HG03039 (cell line): ENCODE data around the gene FRMD4A.

Experiments used
- ATAC-seq: cut with Tn5 transposase; IDR thresholded peaks from one replicate; pipeline ENCODE4 v1.9.1; 2021; ENCODE audit warnings: mild to moderate bottlenecking, moderate library complexity; ENCODE audit not compliant: unreplicated experiment

The FRMD4A gene

DNA sequence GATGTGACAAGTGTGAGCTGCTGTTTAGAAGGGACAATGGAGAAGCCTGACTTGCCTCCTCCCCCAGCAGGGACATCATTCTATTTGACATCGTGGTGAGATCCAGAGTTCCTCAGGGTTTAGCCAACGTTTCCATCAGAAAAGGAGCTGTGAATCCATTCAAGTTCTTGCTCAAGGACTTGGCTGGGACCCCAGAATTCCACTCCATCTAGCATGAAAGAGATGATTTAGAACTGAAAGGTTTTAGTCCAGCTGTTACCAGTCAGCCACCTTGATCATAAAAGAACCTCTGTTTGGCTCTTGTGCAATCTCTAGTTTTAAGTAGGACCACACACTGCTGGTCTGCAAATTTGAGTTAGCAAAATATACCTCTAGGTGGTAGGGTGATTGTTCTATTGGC, 337.6 kb downstream of the FRMD4A start:
- ATAC-seq = no peak

DNA sequence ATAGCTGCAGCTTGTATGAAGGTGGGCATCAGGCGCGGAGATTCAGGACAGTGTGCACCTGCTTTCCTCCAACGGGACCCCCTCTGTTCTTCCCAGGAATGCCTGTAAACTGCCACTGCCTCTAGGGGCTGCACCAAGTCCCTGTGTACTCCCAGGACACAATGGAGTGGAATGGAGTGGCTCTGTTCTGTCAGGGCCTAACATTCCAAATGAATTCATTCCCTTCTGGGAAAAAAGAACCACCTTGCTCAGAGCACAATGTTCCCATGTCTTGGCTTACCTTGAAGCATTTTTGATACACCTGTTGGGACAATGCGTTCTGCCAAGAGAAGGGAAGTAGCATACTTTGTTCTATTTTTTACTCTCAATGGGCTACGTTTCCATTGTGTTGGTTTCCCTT, 339.4 kb downstream of the FRMD4A start:
- ATAC-seq = no peak

DNA sequence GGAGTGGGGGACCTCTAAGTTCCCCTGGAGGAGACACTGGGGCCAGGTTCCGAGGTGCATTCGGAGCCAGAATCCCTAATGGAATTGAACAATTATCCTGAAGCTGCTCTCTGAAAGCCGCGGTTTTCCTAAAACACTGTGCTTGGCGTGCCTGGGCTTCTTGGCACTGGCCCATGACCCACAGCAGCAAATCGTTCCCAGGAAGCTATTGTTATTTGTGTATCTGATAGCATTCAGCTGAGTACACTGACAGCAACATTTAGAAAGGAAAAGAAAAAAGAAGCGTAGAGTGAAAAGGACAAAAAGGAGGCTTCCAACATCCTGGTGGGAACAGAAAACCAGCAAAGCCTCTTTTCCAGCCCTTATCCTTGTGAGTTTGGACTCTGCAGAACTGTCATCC, 339.8 kb downstream of the FRMD4A start:
- ATAC-seq = no peak

DNA sequence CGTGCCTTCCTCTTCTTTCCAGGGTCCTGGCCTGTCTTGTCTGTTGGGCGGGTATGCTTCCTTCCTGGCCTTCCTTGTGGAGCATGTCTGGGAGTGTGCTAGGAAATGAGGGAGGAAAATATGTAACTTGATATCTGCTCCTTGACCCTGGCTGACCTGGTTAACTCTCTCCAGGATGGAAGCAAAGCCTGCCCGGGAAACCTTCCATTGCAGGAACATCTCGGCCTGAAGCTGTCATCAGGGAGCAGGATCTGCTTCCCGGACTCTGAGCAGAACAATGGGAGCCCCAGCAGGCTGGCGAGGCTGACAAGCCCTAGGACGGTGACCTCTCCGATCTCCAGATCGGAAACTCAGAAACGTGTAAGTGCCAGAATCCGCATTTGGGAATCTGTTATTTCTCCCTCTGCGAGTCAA, 340.3 kb downstream of the FRMD4A start:
- ATAC-seq = no peak

DNA sequence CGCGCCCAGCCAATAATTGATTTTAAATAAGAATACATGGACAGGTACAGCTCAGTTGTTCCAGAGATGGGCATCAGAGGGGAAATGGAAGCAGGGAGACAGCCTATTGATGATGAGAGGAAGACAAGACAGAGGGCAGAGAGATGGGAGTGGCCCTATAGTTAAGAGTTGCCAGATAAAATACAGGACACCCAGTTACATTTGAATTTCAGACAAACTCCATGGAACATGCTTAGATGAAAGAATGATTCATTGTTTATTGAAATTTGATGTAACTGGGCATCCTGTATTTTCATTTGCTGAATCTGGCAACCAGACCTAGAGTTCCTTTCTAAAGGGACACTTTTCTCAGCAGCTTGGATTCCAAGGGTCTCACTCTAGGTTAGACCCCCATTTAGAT, 341.1 kb downstream of the FRMD4A start:
- ATAC-seq = no peak

DNA sequence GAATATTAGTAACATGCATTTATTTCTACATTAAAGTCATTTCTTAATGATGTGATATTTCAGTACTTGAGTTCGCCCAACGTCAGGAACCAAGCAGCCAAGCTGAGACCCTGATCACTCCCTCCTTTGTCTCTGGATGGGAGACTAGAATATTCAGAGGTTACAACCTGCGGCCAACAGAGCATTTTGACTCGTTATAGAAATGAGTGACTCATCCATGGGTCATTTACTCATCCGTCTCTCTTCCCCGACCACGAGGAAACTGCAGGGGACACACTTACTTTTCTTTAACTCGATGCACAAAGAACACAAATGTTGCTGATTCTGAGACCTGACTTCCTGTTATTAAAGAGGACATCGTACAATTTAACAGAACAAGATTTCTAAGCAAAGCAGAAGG, 343.3 kb downstream of the FRMD4A start:
- ATAC-seq = no peak

DNA sequence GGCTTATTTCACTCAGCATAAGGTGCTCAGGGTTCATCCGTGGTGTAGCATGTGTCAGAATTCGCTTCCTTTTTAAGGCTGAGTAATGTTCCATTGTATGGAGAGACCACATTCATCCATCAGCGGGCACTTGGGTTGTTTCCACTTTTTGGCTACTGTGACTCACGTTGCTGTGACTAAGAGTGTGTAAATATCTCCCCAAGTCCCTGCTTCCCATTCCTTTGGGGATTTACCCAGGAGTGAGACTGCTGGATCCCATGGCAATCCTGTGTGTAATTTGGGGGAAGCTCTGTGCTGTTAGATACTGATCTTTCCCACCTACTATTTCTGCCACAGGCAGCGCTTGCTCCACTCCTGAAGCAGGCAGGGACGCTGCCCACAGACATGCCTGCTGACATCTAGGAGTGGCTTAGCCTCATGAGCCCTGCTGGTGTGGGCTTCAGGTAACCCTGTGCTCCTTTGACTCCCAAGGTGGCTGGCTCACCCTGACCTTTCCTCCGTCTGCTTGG, 346.0 kb downstream of the FRMD4A start:
- ATAC-seq = no peak

DNA sequence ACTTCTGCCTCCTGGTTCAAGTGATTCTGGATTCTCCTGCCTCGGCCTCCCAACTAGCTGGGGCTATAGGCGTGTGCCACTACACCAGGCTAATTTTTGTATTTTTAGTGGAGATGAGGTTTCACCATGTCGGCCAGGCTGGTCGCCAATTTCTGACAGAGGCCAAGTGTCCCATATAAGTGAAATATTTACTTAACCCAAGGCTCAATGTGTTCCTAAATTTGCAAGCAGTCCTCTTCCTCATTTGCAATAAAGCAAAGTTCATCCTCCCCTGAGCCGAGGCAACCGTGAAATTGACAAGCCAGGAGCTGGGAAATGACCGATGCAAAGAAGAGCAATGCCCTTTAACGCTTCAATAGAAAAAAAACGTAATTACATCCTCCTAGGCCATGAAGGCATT, 347.7 kb downstream of the FRMD4A start:
- ATAC-seq = no peak

DNA sequence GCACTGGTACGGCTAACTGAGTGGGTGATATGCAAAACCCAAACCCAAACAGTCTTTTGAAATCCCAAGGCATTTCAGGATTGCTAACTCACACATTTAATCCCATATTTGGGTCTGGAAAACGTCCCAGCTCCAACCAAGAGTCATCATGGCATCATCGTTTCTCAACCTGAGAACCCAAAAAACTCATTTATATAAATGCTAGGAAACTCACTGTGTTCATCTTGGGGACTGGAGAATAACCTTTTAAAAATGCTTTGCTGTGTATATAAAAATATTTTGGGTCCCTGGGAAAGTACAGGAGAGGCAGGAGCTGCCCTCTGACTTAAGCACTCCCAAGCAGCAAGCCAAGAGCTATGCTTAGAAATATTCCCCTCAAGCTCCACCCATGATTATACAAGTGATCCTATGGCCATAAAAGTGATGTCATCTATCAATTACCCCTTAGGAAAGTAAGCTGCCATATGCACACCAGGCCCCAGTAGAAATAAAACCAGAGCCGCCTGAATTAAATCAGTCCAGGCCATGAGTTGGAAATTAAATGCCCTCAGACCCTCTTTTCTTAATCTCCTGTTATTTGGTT, 352.1 kb downstream of the FRMD4A start:
- ATAC-seq = no peak

DNA sequence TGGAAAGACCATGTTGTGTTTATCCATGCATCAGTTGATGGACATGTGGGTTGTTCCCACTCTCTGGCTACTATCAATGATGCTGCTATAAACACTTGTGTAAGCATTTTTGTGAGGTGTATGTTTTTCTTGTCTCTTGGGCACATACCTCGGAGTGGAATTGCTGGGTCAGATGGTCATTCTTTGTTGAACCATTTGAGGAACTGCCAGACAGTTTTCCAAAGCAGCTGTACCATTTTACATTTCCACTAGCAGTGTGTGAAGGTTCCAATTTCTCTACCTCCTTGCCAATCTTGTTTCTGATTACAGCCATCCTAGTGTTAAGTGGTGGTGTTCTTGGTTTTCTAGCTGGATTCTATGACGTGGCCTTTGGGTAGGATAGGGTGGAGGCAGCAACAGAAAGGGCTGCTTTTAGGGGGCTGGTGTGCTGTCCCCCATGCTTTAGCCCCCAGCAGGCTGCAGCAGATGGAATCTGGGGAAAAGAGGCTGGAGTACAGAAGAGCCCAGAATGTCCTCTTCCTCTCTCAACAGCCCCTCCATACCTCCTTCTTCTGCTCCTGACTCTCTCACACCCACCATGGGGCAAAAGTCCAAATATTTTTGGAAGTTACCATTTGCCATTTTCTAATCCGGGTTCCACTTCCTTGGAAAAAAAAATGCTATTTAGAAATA, 352.7 kb downstream of the FRMD4A start:
- ATAC-seq = no peak

DNA sequence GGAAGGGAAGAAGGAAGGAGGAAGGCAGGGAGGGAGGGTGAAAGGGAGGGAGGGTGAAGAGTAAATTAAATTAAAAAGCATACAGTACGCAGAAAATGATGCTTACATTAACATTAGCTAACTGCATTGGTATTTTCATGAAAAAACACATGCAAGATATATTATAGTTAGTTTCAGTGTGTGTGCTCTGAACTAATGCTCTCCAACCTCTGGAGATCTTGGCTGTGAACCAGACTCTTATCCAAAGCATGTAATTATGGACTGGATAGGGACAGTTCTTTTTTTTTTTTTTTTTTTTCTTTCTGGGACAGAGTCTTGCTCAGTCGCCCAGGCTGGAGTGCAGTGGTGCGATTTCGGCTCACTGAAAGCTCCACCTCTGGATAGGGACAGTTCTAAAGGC, 357.0 kb downstream of the FRMD4A start:
- ATAC-seq = no peak

DNA sequence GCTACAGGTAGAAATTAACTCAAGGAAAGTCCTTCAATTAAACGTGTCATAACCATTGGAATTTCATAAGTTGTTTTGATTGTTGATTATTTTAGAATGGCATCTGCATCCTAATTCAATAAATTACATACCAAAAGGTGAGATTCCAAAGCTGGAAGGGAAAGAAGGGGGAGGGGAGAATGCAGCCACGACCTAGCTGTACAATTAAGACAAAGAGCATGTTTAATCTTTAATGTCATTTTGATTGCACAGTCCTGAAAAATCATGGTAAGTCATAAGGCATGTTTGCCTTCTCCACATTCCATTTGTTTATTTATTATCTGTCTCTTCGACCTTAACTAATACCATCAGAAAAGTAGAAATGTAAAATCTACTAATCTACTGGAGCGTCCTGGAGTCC, 358.1 kb downstream of the FRMD4A start:
- no peak for ATAC-seq

DNA sequence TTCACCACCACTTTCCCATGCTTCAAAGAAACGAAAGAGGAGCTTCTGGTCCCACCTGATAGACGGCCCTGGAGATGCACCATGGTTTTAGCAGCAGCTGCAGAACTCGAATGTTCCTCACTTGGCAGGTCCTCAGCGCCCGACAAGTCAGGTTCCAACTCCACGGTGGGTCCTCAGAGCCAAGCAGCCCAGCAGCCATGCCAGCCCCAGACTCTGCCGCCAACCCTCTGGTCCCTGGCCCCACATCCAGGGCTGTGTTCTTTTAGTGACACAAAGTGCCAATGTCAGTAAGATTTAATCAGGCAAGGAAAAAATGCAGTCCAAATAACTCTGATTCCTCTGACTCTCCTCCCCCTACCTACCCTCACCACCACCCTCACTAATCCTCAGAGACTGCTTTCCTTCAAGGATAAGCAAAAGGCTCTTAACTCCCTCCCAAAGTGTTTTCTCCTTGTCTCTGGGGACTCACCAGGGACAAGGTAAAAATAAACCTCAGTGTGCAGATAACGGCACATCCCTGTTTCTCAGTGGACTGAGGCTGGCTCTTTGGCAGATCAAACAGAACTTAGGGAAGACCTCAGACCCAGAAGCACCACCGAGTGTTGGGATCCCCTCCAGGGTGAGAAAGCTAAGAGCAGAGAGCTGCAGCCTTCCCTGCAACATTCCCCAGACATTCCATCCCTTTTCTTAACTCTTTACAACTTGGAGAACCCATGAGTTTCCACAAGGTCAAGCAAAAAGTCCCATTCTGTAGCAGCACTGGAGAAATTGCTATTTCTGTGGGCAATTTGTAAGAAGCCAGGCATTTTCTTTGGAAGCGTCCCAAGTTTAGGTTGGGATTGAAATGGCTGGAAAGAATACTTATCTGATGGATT, 358.9 kb downstream of the FRMD4A start:
- ATAC-seq = no peak

DNA sequence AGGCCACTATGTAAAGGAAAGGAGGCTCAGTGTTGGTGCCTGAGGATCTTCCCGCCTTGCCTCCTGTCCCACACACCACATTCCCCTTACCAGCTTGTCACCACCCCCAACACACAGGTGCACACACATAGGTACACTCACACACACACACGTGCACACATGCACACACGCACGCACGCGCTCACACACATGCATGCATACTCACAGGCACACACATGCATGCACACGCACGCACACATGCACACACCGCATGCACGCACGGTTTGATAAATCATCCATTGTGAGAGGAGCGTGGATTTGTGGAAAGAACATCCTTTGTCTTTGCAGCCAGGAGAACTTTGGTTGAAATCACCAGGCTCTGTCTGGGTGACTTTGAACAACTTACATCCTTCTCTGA, 359.8 kb downstream of the FRMD4A start:
- ATAC-seq = no peak

DNA sequence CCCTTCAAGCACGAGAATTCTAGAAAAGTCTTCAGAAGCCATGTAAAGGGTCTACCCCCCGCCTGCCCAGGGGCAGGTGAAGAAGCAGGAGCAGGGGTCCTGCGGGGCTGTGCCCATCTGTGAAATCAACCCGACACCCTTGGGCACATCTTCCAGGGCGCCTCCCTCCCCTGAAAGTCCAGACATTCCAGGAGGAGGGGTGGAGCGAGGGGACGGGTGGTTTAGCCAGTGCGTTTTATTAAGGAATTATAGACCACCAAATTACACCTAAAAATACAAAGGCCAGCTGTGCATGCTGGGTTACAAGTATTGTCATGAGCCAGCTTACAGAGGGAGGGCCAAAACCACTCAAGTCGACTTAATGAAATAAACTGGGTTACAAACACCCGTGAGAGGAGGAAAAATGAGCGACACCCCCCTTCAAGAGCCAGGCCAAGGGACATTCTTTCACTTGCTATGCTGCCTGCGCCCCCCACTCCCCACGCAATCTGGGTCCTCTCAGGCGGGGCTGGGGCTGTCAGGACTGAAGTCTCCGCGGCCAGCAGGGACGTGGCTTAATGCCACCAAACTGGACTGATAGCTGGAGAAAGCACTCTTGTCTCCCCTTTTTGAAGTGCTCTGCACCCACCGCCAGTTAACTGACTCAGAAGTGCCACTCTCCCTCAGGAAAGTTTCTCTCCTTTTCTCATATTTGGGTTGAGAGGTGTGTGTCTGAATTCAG, 360.3 kb downstream of the FRMD4A start:
- no peak for ATAC-seq

DNA sequence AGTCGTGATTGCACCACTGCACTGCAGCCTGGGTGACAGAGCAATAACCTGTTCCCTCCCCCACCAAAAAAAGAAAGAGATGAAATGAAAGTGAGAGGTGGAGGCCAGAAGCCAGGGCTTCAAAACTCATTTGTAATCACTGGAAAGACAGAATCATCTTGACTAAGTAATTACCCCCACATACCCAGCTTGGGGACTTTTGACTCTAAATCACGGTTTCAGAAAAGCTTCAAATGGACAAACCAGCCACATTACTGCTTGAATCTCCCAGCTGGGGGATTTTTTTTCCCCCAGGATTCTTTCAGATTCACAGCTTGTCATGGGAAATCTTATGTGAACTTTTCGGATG, 361.0 kb downstream of the FRMD4A start:
- no peak for ATAC-seq

DNA sequence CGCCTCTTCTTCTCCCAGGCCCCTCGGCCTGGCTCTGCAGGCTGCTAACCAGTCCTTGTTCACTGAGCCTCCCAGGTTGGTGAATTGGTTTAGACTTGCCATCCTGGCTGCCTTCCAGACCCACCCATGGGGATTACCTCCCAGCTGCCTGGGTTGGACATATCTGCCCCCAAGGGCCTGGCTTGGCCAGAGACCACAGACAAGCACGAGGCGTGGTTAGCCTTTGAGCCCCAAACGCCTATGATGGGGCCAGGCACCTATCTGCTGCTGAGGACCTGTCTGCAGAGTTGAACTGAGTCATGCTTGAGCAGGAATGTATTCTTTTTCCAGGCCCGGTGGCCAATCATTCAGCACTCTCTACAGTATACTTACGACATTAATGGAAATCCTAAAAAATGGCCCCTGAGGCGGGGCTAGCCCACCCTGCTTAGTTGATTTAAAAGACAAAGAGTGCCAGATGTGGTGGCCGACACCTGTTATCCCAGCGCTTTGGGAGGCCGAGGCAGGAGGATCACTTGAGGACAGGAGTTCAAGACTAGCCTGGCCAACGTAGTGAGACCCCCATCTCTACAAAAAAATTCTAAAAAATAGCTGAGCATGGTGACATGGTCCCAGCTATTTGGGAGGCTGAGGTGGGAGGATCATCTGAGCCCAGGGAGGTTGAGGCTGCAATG, 361.5 kb downstream of the FRMD4A start:
- no peak for ATAC-seq

DNA sequence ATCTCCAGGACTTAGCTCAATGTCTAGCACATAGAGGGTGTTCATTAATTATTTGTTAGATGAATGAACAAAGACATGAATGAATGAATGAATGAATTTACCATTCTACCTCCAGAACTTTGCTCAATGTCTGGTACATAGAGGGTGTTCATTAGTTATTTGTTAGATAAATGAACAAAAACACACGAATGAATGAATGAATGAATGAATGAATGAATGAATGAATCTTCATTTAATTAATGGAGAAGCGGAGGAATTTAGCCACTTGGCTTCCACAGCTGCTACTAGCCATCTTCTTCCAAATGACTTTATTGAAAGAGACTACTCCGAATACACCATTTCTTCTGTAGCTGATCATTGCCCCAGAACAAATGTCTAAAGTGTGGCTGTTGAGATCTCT, 368.9 kb downstream of the FRMD4A start:
- ATAC-seq = no peak

DNA sequence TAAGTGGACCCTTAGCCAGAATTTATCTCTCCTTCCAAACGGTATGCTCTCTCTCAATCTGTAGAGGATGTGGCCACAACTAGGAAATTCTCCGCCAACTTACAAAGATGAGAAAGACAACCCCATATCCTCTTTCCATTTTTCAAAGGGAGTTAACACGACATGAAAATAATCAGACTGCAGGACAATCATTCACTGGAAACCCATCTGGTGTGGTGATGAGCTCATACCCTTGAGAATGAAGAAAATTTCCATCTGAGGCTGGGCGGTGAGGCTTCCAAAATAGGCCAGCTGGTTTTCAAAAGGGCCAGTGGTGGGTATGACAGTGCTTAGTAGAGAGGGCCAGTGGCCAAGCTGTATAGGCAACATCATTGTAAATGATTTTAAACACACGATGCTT, 369.6 kb downstream of the FRMD4A start:
- no peak for ATAC-seq

DNA sequence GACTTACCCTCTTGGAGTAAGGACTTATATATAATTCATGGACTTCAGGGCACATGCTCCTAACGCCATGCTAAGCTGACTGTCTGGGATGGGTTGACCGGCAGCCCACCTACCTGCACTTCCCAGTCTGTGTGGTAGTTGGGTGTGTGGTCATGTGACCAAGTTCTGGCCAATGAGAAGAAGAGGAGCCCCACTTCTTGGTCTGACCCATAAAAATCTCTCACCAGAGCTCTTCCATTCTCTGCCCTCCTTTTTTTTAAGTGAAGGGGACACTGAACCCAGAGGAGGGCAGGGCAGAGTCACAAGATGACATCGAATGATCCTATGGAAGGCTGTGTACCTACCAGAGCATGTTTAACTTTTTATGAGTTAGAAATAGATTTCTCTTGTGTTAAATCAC, 370.1 kb downstream of the FRMD4A start:
- no peak for ATAC-seq
